GM12878 (cell line): ENCODE data around the gene PC. TPM values are rescaled to one million over a fixed set of nuclear protein-coding genes. Genes with fewer than 3 reads are reported as not detected.

ENCODE experiments used
- ATAC-seq: fragments of 200-7000 bp; cut with Tn5 transposase; 3 replicates; pipeline ENCODE4 v1.9.1; 2020; ENCODE audit warnings: mild to moderate bottlenecking, moderate library complexity
- BruUV-seq: library from RNA; stranded (reverse); fragments of 400-500 nt; replicated peaks from 2 replicates; lab custom pipeline; 2021; lab: Mats Ljungman, UMichigan
- CTCF ChIA-PET: fragments of 300-600 bp; sonication (Branson Sonifier 250); formaldehyde crosslinking; extraction: SDS; loops from one replicate; lab custom pipeline; 2021; ENCODE audit warnings: inconsistent platforms; lab: Yijun Ruan, JAX
- POLR2A ChIA-PET: fragments of 350-600 bp; formaldehyde crosslinking; extraction: SDS; loops from one replicate; lab custom pipeline; 2021; ENCODE audit warnings: inconsistent platforms; lab: Charles Lee
- RAD21 ChIA-PET: fragments of 300-600 bp; sonication (Branson Sonifier 250); formaldehyde crosslinking; loops from one replicate; lab custom pipeline; 2023; ENCODE audit warnings: antibody characterized with exemption; ENCODE audit not compliant: unreplicated experiment; lab: Charles Lee
- SMC1A ChIA-PET: fragments of 300-600 bp; sonication (Branson Sonifier 250); formaldehyde crosslinking; loops from one replicate; lab custom pipeline; 2023; ENCODE audit not compliant: unreplicated experiment, uncharacterized antibody; lab: Charles Lee
- DNase-seq: peaks from one replicate; pipeline ENCODE4 v3.0.0-alpha.2; 2011; ENCODE audit warnings: low read depth, low spot score
- FAIRE-seq: peaks from 3 replicates; lab custom pipeline; 2011; peaks lifted over from hg19 to GRCh38; lab: Jason Lieb, UNC
- H2AFZ ChIP-seq: 2 replicates; pipeline ENCODE4 v1.6.0; 2011; ENCODE audit warnings: low read depth, low read length, control low read depth; ENCODE audit not compliant: control insufficient read depth
- H3K27ac ChIP-seq: 2 replicates; pipeline ENCODE4 v1.5.1; 2011; ENCODE audit warnings: control low read depth; ENCODE audit not compliant: control insufficient read depth, insufficient read depth
- H3K27me3 ChIP-seq, 2 experiments: replicated peaks in 1 of 2; 2 replicates each; pipeline versions ENCODE4 v1.6.0 to v1.6.1; 2011; ENCODE audit warnings: low read length in 1 of 2; ENCODE audit not compliant: control insufficient read depth in 2 of 2, insufficient read depth in 2 of 2
- H3K36me3 ChIP-seq, 2 experiments: 2 replicates each; pipeline ENCODE4 v1.5.1; 2011; ENCODE audit warnings: low read length in 1 of 2; ENCODE audit not compliant: control insufficient read depth in 2 of 2, insufficient read depth in 2 of 2
- H3K4me1 ChIP-seq: 2 replicates; pipeline ENCODE4 v1.6.1; 2011; ENCODE audit warnings: mild to moderate bottlenecking, low read length, moderate library complexity, mixed read lengths; ENCODE audit not compliant: control insufficient read depth, insufficient read depth
- H3K4me2 ChIP-seq: 2 replicates; pipeline ENCODE4 v1.6.0; 2011; ENCODE audit warnings: control low read depth; ENCODE audit not compliant: control insufficient read depth, insufficient read depth
- H3K4me3 ChIP-seq: fragments of 200-600 bp; sonication (generic); 2 replicates; pipeline ENCODE4 v1.5.1; 2016
- H3K79me2 ChIP-seq: 2 replicates; pipeline ENCODE4 v1.6.0; 2011; ENCODE audit warnings: low read length; ENCODE audit not compliant: control insufficient read depth, insufficient read depth
- H3K9ac ChIP-seq: 2 replicates; pipeline ENCODE4 v1.8.0; 2011; ENCODE audit warnings: low read length, control low read depth, mixed read lengths; ENCODE audit not compliant: control insufficient read depth, insufficient read depth
- H3K9me3 ChIP-seq: replicated peaks from 3 replicates; pipeline ENCODE4 v1.5.1; 2011; ENCODE audit warnings: mild to moderate bottlenecking, low read length; ENCODE audit not compliant: control insufficient read depth, insufficient read depth
- H4K20me1 ChIP-seq: 2 replicates; pipeline ENCODE4 v1.6.0; 2011; ENCODE audit not compliant: control insufficient read depth, insufficient read depth
- CBFB ChIP-seq: IDR thresholded peaks from 2 replicates; pipeline ENCODE4 v1.6.1; 2016; ENCODE audit warnings: antibody characterized with exemption, low read depth
- EP300 ChIP-seq, 2 experiments: fragments of 150-350 bp in 1 of 2; IDR thresholded peaks; 2 replicates each; pipeline ENCODE4 v1.6.1; 2011 to 2012; ENCODE audit warnings: low read depth in 2 of 2, low read length in 2 of 2, borderline replicate concordance in 1 of 2, improper control_type of control experiment in 1 of 2, inconsistent platforms in 1 of 2; ENCODE audit not compliant: control insufficient read depth in 1 of 2
- GABPA ChIP-seq: IDR thresholded peaks from 2 replicates; pipeline ENCODE4 v1.6.1; 2014; ENCODE audit warnings: antibody characterized with exemption, low read depth, mild to moderate bottlenecking, inconsistent platforms
- HCFC1 ChIP-seq: fragments of 150-350 bp; IDR thresholded peaks from 2 replicates; pipeline ENCODE4 v1.6.1; 2014; ENCODE audit warnings: low read length
- JUND ChIP-seq: IDR thresholded peaks from 2 replicates; pipeline ENCODE4 v1.6.1; 2012; ENCODE audit warnings: low read depth, mild to moderate bottlenecking, low read length, improper control_type of control experiment, moderate library complexity
- LARP7 ChIP-seq: fragments of 450-650 bp; IDR thresholded peaks from 2 replicates; pipeline ENCODE4 v1.6.1; 2017; ENCODE audit warnings: mild to moderate bottlenecking
- MEF2B ChIP-seq: fragments of 450-650 bp; IDR thresholded peaks from 2 replicates; pipeline ENCODE4 v1.6.1; 2018; ENCODE audit warnings: mild to moderate bottlenecking, moderate library complexity; ENCODE audit not compliant: partially characterized antibody, poor library complexity, severe bottlenecking
- MTA2 ChIP-seq: fragments of 450-650 bp; IDR thresholded peaks from 2 replicates; pipeline ENCODE4 v1.6.1; 2016; ENCODE audit warnings: low read depth, mild to moderate bottlenecking, moderate library complexity
- NR2F1 ChIP-seq: fragments of 450-650 bp; conservative IDR thresholded peaks from 2 replicates; pipeline ENCODE4 v1.6.1; 2017; ENCODE audit warnings: mild to moderate bottlenecking
- POLR2AphosphoS5 ChIP-seq: IDR thresholded peaks from 2 replicates; pipeline ENCODE4 v1.6.1; 2011; ENCODE audit warnings: mild to moderate bottlenecking, low read length, inconsistent platforms
- RAD21 ChIP-seq: IDR thresholded peaks from 2 replicates; pipeline ENCODE4 v1.6.1; 2011; ENCODE audit warnings: mild to moderate bottlenecking, low read depth, low read length, moderate library complexity; ENCODE audit not compliant: insufficient read depth
- ZZZ3 ChIP-seq: IDR thresholded peaks from 2 replicates; pipeline ENCODE4 v1.6.1; 2011; ENCODE audit warnings: low read depth; ENCODE audit not compliant: control insufficient read depth, insufficient read length
- WGBS: methylation state at CpG from one replicate; pipeline ENCODE4 v1.1.6; 2016; ENCODE audit warnings: low lambda C conversion rate; ENCODE audit not compliant: insufficient replicate concordance, insufficient coverage; ENCODE audit errors: missing lambda C conversion rate; 5-methylcytosine and 5-hydroxymethylcytosine counted together
- in situ Hi-C: fragments of 300-500 bp; cut with MboI; formaldehyde crosslinking; loops from 9 replicates; pipeline ENCODE4 v1.14.3; 2018; ENCODE audit warnings: mixed read lengths
- intact Hi-C: fragments of 100-400 bp; cut with micrococcal nuclease; formaldehyde crosslinking; loops from one replicate; pipeline ENCODE4 v1.14.2; 2022; ENCODE audit not compliant: unreplicated experiment
- polyA plus RNA-seq, 11 experiments: library from polyadenylated mRNA; depleted of rRNA in 4 of 11; unstranded in 6 of 11; stranded (reverse) in 5 of 11; fragments of >200 nt; fragmentation: Nextera tagmentation in 4 of 11; fragmentation: Illumina TruSeq in 1 of 11; extraction: Ambion mirVana in 4 of 11; extraction: Trizol in 1 of 11; gene quantifications; 1 replicate in 1 of 11; 2 replicates in 10 of 11; pipeline versions ENCODE4 v1.2.1 to v1.2.3, GENCODE V29; 2011 to 2016; ENCODE audit warnings: inconsistent platforms in 2 of 11, missing spikeins in 2 of 11, low read depth in 1 of 11
- total RNA-seq, 4 experiments: library from RNA; depleted of rRNA in 3 of 4; stranded (reverse); fragments of >200 nt in 3 of 4; fragmentation: Illumina TruSeq in 1 of 4; extraction: Trizol in 1 of 4; gene quantifications; 2 replicates each; pipeline versions ENCODE4 v1.2.1 to v1.2.3, GENCODE V29; 2013 to 2021
- TF ChIP-seq, protein P1 (sequence below): fragments of 450-650 bp; IDR thresholded peaks from 2 replicates; pipeline ENCODE4 v1.6.1; 2018; ENCODE audit warnings: borderline replicate concordance, mild to moderate bottlenecking; ENCODE audit not compliant: partially characterized antibody
- TF ChIP-seq, protein P2 (sequence below): fragments of 450-650 bp; IDR thresholded peaks from 2 replicates; pipeline ENCODE4 v1.6.1; 2016; ENCODE audit warnings: mild to moderate bottlenecking, moderate library complexity, borderline replicate concordance

The PC gene
- total and polyA plus RNA-seq, 10 of the 15 experiments (the other 5 are each of a cell fraction or from before 2014, with no cell fraction given), result 0.22 to 10.3 (median 4.5) TPM

DNA sequence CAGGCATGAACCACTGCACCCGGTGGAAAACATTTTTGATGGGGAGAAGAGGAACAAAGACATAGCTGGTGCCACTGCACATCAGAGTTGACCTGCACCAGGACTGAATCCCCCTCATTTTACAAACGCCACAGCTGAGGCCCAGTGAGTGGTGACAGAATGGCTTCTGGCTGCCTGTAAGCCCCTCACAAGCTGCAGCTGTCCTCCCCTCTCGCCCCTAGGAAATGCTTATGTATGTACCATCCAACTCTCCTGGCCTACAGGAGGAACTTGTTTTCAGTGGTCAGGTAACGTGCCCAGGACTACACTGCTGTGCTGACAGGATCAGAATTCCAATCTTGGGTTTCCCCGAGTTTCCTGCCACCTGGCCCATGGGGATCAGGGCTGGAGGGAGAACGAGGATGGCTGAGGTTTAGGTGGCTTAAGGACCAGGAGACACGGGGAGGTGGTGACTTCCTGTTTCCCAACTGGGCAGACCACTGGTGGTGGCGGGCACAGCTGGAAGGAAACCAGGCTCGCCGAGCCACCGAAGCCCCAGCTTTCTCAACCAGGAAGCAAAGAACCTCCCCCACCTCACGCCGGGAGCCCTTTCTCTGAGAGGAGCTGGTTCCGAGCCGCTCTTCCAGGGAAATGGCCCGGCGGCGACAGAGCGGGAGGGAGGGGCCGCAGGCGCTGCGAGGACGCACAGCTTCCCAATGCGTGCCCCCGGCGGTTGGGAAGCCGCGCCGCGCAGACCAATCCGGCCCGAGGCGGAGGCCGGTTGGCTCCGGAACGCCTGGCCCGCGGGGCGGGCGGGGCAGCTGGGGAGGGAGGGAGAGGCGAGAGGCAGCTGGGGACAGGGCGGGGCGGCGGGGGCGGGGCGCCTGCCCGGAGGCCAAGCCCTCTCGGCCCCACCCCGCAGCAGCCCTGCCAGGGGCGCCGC, 102.3 kb downstream of the PC start (continued):
- TF ChIP-seq, protein P1, sequence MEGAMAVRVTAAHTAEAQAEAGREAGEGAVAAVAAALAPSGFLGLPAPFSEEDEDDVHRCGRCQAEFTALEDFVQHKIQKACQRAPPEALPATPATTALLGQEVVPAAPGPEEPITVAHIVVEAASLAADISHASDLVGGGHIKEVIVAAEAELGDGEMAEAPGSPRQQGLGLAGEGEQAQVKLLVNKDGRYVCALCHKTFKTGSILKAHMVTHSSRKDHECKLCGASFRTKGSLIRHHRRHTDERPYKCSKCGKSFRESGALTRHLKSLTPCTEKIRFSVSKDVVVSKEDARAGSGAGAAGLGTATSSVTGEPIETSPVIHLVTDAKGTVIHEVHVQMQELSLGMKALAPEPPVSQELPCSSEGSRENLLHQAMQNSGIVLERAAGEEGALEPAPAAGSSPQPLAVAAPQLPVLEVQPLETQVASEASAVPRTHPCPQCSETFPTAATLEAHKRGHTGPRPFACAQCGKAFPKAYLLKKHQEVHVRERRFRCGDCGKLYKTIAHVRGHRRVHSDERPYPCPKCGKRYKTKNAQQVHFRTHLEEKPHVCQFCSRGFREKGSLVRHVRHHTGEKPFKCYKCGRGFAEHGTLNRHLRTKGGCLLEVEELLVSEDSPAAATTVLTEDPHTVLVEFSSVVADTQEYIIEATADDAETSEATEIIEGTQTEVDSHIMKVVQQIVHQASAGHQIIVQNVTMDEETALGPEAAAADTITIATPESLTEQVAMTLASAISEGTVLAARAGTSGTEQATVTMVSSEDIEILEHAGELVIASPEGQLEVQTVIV, result no peak
- TF ChIP-seq JUND (no peak), NR2F1 (no peak)

DNA sequence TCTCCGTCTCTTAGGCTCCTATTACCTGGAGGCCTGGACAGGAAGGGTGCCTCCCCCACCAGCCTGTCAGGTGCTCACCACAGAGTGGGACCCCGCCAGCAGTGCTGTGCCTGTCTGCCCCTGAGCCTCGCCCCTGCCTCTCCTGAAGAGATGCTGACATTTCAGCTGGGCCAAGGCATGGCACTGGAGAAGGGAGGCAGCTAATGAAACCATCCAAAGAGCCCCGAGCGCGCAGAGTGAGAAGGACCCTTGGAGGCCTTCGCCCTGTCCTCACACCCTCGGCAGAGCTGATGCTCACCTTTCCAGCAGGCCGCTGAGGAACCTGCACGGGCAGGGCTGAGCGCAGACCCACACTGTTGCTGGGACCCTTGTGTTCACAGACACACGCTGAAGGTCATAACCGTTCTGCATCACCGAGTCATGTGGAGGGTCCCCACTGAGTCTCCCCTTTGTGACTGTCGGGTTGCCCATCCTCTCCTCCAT, 103.4 kb downstream of the PC start:
- intact Hi-C loops (no loop called here), in situ Hi-C loops (no loop called here)
- H3K27ac ChIP-seq, result no peak overlapping the region
- peaks cover 6% of the 10 kb centered on the region for H3K4me1 ChIP-seq
- H3K4me2 ChIP-seq, result no peak overlapping the region
- BruUV-seq, result no TSS peak
- POLR2A ChIA-PET, result interaction anchor here (1.0 to 2.7 kb wide), 2 partner anchors 11 to 260 kb away, joined by 3 to 49 read pairs; partner anchors contain the start of gene RCE1
- ATAC-seq (no peak), DNase-seq (no peak), FAIRE-seq (no peak)
- no peaks in the 10 kb centered on the region for H3K27me3 ChIP-seq
- H3K4me3 ChIP-seq, result no peak overlapping the region
- H3K9ac ChIP-seq, result no peak overlapping the region
- H2AFZ ChIP-seq, result no peak overlapping the region
- no peaks in the 10 kb centered on the region for H3K9me3 ChIP-seq
- no peaks in the 10 kb centered on the region for H3K36me3 ChIP-seq
- H3K79me2 ChIP-seq, result peaks cover 8% of the 10 kb centered on the region
- 90% methylated on average over 15 of the region's 15 CpGs for WGBS
- CTCF ChIA-PET, result interaction anchor here (0.6 to 1.7 kb wide), 4 partner anchors 9 to 1627 kb away, joined by 3 to 5 read pairs (median 3); no protein-coding TSS in a partner anchor
- RAD21 ChIA-PET, result interaction anchor here (1.3 kb wide), 1 partner anchor 251 kb away, joined by 3 read pairs; no protein-coding TSS in a partner anchor
- H4K20me1 ChIP-seq, result no peaks in the 10 kb centered on the region
- SMC1A ChIA-PET, result interaction anchor here (1.1 to 2.2 kb wide), 2 partner anchors 12 to 26 kb away, joined by 3 to 14 read pairs; partner anchors contain the start of gene RCE1
- TF ChIP-seq ZZZ3, result no peak
- TF ChIP-seq, protein P2, sequence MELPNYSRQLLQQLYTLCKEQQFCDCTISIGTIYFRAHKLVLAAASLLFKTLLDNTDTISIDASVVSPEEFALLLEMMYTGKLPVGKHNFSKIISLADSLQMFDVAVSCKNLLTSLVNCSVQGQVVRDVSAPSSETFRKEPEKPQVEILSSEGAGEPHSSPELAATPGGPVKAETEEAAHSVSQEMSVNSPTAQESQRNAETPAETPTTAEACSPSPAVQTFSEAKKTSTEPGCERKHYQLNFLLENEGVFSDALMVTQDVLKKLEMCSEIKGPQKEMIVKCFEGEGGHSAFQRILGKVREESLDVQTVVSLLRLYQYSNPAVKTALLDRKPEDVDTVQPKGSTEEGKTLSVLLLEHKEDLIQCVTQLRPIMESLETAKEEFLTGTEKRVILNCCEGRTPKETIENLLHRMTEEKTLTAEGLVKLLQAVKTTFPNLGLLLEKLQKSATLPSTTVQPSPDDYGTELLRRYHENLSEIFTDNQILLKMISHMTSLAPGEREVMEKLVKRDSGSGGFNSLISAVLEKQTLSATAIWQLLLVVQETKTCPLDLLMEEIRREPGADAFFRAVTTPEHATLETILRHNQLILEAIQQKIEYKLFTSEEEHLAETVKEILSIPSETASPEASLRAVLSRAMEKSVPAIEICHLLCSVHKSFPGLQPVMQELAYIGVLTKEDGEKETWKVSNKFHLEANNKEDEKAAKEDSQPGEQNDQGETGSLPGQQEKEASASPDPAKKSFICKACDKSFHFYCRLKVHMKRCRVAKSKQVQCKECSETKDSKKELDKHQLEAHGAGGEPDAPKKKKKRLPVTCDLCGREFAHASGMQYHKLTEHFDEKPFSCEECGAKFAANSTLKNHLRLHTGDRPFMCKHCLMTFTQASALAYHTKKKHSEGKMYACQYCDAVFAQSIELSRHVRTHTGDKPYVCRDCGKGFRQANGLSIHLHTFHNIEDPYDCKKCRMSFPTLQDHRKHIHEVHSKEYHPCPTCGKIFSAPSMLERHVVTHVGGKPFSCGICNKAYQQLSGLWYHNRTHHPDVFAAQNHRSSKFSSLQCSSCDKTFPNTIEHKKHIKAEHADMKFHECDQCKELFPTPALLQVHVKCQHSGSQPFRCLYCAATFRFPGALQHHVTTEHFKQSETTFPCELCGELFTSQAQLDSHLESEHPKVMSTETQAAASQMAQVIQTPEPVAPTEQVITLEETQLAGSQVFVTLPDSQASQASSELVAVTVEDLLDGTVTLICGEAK, result no peak
- no peak for TF ChIP-seq CBFB
- no peak for TF ChIP-seq HCFC1
- no peak for TF ChIP-seq GABPA
- TF ChIP-seq MTA2, result no peak
- no peak for TF ChIP-seq POLR2AphosphoS5
- TF ChIP-seq RAD21, result no peak
- no peak for TF ChIP-seq LARP7
- no peak for TF ChIP-seq MEF2B
- no peak for TF ChIP-seq EP300 (IDR thresholded peaks at IDR 0.05; ENCODE audit: borderline replicate concordance in 1 of 2, control insufficient read depth in 1 of 2, low read depth in 2 of 2, low read length in 2 of 2)
